AG09309 (cell line): ENCODE results near the gene ZBTB16.

ENCODE experiments used
- DNase-seq: peaks from one replicate; pipeline ENCODE4 v3.0.0-alpha.2; 2010; ENCODE audit warnings: low read depth
- H3K4me3 ChIP-seq: 2 replicates; pipeline ENCODE4 v1.5.1; 2011; ENCODE audit warnings: mild to moderate bottlenecking, low read depth, low read length, moderate library complexity; ENCODE audit not compliant: control insufficient read depth
- CTCF ChIP-seq: IDR thresholded peaks from 2 replicates; pipeline ENCODE4 v1.5.1; 2011; ENCODE audit warnings: mild to moderate bottlenecking, low read depth, low read length, inconsistent platforms; ENCODE audit not compliant: insufficient read depth, control insufficient read depth; ENCODE audit errors: missing control alignments

The ZBTB16 gene

GRCh38 chr11:114256176-114256966, 196.9 kb downstream of the ZBTB16 start:
- H3K4me3 ChIP-seq, result no peak overlapping the region
- no peak for DNase-seq
- TF ChIP-seq CTCF, result no peak

GRCh38 chr11:114256967-114257286, 197.4 kb downstream of the ZBTB16 start:
- no peak overlapping the region for H3K4me3 ChIP-seq
- no peak for TF ChIP-seq CTCF
- no peak for DNase-seq

DNA sequence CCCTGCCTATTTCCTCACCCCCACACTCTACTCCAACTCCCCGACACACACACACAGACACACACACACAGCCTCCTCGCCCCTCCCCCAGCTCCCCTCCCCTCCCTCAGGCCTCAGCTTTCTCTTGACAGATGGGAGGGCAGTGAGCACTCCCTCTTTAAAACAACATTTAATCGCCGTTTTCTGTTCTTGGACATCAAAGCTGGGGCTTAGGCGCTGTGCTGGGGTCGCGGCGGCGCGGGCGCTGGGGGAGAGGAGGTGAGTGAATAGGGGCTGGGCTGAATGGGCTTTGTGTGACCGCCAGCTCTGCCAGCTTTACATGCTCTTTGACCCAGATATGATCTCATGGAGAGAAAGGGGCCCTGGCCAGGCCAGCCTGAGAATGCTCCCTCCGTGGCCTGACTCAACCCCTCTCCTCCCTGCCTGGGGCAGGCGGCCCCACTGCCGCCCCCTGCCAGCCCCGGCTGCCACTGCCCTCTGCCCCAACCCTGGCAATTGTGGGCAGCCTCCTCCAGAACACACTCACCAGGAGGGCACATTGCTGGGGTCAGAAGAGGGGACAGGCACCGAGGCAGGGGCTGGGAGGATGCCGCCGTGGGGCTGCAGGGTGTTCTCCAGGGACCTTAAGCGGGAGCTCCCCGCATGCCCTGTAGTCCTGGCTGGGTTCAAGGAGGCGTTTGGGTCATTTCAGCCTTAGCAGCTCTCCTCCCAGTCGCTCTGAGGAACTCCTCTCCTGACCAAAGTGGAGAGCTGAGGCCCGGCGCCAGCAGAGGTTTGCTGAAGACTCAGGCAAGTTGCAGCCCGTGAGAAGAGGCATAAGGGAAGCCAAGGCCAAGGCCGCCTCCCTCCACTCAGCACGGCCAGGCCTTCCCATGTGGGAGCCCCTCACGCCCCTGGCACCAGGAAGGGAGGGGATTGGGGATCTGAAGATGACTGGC, 198.4 kb downstream of the ZBTB16 start:
- DNase-seq, result no peak
- TF ChIP-seq CTCF, result no peak
- H3K4me3 ChIP-seq, result no peak overlapping the region

DNA sequence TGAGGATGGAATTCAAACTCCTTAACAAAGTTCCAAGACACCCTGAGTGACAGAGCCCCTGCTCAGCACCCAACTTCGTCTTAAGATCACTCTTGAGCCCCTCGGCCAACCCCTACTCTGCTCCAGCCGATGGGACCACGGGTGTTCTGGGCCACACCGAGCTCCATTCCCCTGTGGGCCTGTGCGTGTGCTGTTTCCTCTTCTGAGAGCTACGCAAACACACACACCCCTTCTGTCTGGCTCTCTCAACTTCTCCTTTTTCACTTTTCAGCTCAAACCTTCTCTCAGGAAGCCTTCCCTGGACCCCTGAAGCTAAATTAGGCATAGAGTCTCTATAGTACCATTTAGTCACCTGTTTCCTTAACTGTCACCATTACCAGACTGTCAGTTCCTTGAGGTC, 199.2 kb downstream of the ZBTB16 start:
- no peak for TF ChIP-seq CTCF
- no peak overlapping the region for H3K4me3 ChIP-seq
- DNase-seq, result no peak

GRCh38 chr11:114259124-114259526, 199.6 kb downstream of the ZBTB16 start:
- H3K4me3 ChIP-seq, result no peak overlapping the region
- no peak for TF ChIP-seq CTCF
- DNase-seq, result no peak

DNA sequence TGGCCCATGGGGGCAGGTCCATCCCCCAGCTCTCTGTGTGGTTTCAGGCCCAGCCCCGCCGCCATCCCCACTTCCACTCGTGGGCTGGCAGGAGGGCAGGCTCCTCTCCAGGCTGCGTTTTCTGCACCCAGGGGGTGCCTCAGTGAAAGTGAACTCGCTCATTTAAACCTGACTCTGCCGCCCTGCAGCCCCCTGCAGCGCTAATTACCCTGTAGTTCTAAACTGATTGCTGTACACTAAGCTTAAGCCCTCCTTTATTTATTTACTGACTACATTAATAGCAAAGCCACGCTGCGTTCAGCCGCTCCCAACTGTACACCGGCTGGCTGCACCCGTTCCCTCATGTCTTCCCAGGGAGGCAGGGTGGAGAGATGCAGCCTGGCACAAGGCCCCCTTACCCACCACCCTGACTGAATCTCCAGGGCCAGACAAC, 200.1 kb downstream of the ZBTB16 start:
- TF ChIP-seq CTCF, result no peak
- no peak for DNase-seq
- no peak overlapping the region for H3K4me3 ChIP-seq
